ENCODE data around the gene NRP2. TPM values are rescaled to one million over a fixed set of nuclear protein-coding genes. Genes with fewer than 3 reads are reported as not detected.

Gene NRP2
- total RNA-seq, 1 experiment from 2014 or later: 10.3 TPM

- DNase-seq (ENCODE audit: unreplicated experiment): no peak
- H3K4me3 Mint-ChIP-seq (ENCODE audit: unreplicated experiment): no peak overlapping the region
- no peaks in the 10 kb centered on the region for H3K9me3 Mint-ChIP-seq (ENCODE audit: unreplicated experiment)
- intact Hi-C loops (cut with micrococcal nuclease): no loop called here
- H3K27me3 Mint-ChIP-seq (ENCODE audit: insufficient read depth, unreplicated experiment): no peaks in the 10 kb centered on the region
- H3K4me1 Mint-ChIP-seq (ENCODE audit: insufficient read depth, unreplicated experiment): peaks cover 6% of the 10 kb centered on the region
- no peak for TF ChIP-seq CTCF (IDR thresholded peaks at IDR 0.05; ENCODE audit: unreplicated experiment)
- POLR2A ChIA-PET: no interaction called here
- no peak overlapping the region for H3K27ac Mint-ChIP-seq (ENCODE audit: low read depth, unreplicated experiment)
- CTCF ChIA-PET: interaction anchor here (0.6 to 0.7 kb wide), 4 partner anchors 24 to 1603 kb away, joined by 3 read pairs; no protein-coding TSS in a partner anchor
- no peaks in the 10 kb centered on the region for H3K36me3 Mint-ChIP-seq (ENCODE audit: insufficient read depth, unreplicated experiment)
- BruUV-seq (replicated peaks): no TSS peak
Measured at GRCh38 chr2:205712508-205712907, 30.2 kb downstream of the NRP2 start.

GRCh38 chr2:205713086-205713485 lies 30.8 kb downstream of the NRP2 start:
- intact Hi-C loops (cut with micrococcal nuclease): no loop called here

GRCh38 chr2:205714058-205714776 lies 31.9 kb downstream of the NRP2 start:
- TF ChIP-seq CTCF (IDR thresholded peaks at IDR 0.05; ENCODE audit: unreplicated experiment): no peak
- H3K27ac Mint-ChIP-seq (ENCODE audit: low read depth, unreplicated experiment): no peak overlapping the region
- H3K4me1 Mint-ChIP-seq (ENCODE audit: insufficient read depth, unreplicated experiment): peaks cover 4% of the 10 kb centered on the region
- H3K9me3 Mint-ChIP-seq (ENCODE audit: unreplicated experiment): no peaks in the 10 kb centered on the region
- intact Hi-C loops (cut with micrococcal nuclease): no loop called here
- H3K27me3 Mint-ChIP-seq (ENCODE audit: insufficient read depth, unreplicated experiment): no peaks in the 10 kb centered on the region
- no peak overlapping the region for H3K4me3 Mint-ChIP-seq (ENCODE audit: unreplicated experiment)
- POLR2A ChIA-PET: no interaction called here
- no peaks in the 10 kb centered on the region for H3K36me3 Mint-ChIP-seq (ENCODE audit: insufficient read depth, unreplicated experiment)
- CTCF ChIA-PET: no interaction called here
- BruUV-seq (replicated peaks): no TSS peak
- no peak for DNase-seq (ENCODE audit: unreplicated experiment)

More at GRCh38 chr2:205713086-205713485, 30.8 kb downstream of the NRP2 start:
- no peaks in the 10 kb centered on the region for H3K9me3 Mint-ChIP-seq (ENCODE audit: unreplicated experiment)
- no peaks in the 10 kb centered on the region for H3K27me3 Mint-ChIP-seq (ENCODE audit: insufficient read depth, unreplicated experiment)
- ChIA-PET POLR2A (no interaction called here), CTCF (interaction anchor here (0.7 kb wide), 2 partner anchors 24 to 101 kb away, joined by 3 read pairs; no protein-coding TSS in a partner anchor)
- BruUV-seq (replicated peaks): no TSS peak
- H3K4me3 Mint-ChIP-seq (ENCODE audit: unreplicated experiment): no peak overlapping the region
- no peaks in the 10 kb centered on the region for H3K36me3 Mint-ChIP-seq (ENCODE audit: insufficient read depth, unreplicated experiment)
- TF ChIP-seq CTCF (IDR thresholded peaks at IDR 0.05; ENCODE audit: unreplicated experiment): no peak
- no peak for DNase-seq (ENCODE audit: unreplicated experiment)
- peaks cover 6% of the 10 kb centered on the region for H3K4me1 Mint-ChIP-seq (ENCODE audit: insufficient read depth, unreplicated experiment)
- no peak overlapping the region for H3K27ac Mint-ChIP-seq (ENCODE audit: low read depth, unreplicated experiment)

GRCh38 chr2:205714789-205715720 lies 32.8 kb downstream of the NRP2 start:
- no peaks in the 10 kb centered on the region for H3K4me1 Mint-ChIP-seq (ENCODE audit: insufficient read depth, unreplicated experiment)
- H3K9me3 Mint-ChIP-seq (ENCODE audit: unreplicated experiment): no peaks in the 10 kb centered on the region
- ChIA-PET POLR2A (no interaction called here), CTCF (interaction anchor here (0.6 kb wide), 1 partner anchor 45 kb away, joined by 5 read pairs; no protein-coding TSS in a partner anchor)
- DNase-seq (ENCODE audit: unreplicated experiment): no peak
- no peak overlapping the region for H3K4me3 Mint-ChIP-seq (ENCODE audit: unreplicated experiment)
- H3K27me3 Mint-ChIP-seq (ENCODE audit: insufficient read depth, unreplicated experiment): no peaks in the 10 kb centered on the region
- H3K27ac Mint-ChIP-seq (ENCODE audit: low read depth, unreplicated experiment): no peak overlapping the region
- no TSS peak for BruUV-seq (replicated peaks)
- H3K36me3 Mint-ChIP-seq (ENCODE audit: insufficient read depth, unreplicated experiment): no peaks in the 10 kb centered on the region
- intact Hi-C loops (cut with micrococcal nuclease): no loop called here
- TF ChIP-seq CTCF (IDR thresholded peaks at IDR 0.05; ENCODE audit: unreplicated experiment): no peak

Data from MCF 10A (cell line).